Measurements from ENCODE around the gene ARID5B.

The ARID5B gene

DNA sequence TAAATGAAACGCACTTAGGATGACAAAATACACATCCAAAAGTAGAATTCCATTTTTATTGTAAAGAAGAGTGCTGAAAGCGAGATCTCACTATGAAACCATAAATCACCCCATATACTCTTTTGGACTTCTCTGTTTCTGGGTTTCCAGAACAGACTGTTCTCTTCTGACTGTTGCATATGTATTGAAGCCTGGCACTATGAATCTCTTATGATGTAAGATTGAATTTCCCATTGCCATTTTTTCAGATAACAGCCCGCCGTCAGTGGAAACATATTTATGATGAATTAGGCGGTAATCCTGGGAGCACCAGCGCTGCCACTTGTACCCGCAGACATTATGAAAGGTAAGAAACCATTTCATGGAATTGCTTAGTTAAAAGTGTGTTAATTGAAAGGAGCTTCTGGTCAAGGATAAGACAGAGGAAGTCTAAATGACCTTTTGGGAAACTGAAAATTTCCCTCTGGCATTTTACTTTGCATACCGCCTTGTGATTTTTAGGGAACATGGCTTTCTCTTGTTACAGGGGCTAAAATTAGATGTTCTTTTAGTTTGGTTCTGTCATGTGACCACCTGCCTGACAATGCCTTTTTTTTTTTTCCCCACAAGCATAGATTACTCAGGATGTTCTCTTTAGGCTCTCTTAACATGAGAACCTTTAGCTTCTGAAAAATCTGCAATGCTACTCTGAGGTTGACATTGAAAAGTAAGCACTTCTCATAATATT lies 168.1 kb downstream of the ARID5B start:
- in situ Hi-C loops (cut with HindIII; ENCODE audit: low sequenced_read_pairs), result no loop called here
- TF ChIP-seq, protein P1, sequence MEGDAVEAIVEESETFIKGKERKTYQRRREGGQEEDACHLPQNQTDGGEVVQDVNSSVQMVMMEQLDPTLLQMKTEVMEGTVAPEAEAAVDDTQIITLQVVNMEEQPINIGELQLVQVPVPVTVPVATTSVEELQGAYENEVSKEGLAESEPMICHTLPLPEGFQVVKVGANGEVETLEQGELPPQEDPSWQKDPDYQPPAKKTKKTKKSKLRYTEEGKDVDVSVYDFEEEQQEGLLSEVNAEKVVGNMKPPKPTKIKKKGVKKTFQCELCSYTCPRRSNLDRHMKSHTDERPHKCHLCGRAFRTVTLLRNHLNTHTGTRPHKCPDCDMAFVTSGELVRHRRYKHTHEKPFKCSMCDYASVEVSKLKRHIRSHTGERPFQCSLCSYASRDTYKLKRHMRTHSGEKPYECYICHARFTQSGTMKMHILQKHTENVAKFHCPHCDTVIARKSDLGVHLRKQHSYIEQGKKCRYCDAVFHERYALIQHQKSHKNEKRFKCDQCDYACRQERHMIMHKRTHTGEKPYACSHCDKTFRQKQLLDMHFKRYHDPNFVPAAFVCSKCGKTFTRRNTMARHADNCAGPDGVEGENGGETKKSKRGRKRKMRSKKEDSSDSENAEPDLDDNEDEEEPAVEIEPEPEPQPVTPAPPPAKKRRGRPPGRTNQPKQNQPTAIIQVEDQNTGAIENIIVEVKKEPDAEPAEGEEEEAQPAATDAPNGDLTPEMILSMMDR (IDR thresholded peaks at IDR 0.05; ENCODE audit: low read depth, low read length, missing control alignments), result no peak
- DNase-seq (ENCODE audit: low read depth), result no peak
- H3K4me3 ChIP-seq (ENCODE audit: low read depth, low read length), result no peak overlapping the region

DNA sequence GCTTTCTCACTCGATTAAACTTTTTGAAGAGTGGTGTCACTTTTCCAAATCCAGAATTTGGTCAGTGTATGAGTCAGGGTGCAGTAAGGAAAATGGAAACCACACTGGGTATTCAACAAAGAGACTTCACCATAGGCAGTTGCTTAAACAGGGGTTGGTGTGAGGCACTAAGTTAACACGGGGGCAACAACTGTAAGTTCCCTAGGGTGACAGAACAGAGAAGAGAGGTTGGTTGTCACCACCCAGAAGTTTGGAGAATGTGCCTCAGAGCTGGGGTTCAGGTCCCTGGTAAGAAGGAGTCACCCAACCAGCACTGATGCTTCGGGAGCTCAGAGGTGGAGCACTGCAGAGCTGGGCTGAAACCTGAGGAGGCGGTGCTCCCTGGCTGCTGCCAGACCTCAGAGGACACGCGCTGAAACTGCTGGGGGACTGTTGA lies 170.4 kb downstream of the ARID5B start:
- DNase-seq (ENCODE audit: low read depth), result peak; percentile 42
- TF ChIP-seq, protein P1 (IDR thresholded peaks at IDR 0.05; ENCODE audit: low read depth, low read length, missing control alignments), result no peak
- in situ Hi-C loops (cut with HindIII; ENCODE audit: low sequenced_read_pairs), result no loop called here
- no peak overlapping the region for H3K4me3 ChIP-seq (ENCODE audit: low read depth, low read length)

DNA sequence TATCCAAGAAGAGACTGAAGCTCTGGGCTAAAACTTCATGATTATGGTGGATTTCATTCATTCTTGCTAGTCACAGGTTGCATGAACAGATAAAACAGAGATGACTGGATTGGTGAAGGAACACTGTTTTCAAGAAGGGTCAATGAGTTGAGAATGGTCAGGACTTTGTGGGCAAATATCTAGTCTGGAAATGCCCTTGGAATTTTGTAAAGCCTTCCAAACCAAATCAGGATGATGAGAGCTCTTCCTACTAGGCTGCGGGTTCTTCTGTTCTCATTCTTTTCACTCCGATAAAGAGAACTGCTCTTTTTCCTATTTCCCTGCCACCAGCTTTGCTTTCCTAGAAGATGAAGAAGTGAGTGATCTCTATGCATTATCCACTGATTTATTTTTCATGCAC lies 171.4 kb downstream of the ARID5B start:
- in situ Hi-C loops (cut with HindIII; ENCODE audit: low sequenced_read_pairs), result no loop called here
- TF ChIP-seq, protein P1 (IDR thresholded peaks at IDR 0.05; ENCODE audit: low read depth, low read length, missing control alignments), result no peak
- DNase-seq (ENCODE audit: low read depth), result no peak
- no peak overlapping the region for H3K4me3 ChIP-seq (ENCODE audit: low read depth, low read length)

DNA sequence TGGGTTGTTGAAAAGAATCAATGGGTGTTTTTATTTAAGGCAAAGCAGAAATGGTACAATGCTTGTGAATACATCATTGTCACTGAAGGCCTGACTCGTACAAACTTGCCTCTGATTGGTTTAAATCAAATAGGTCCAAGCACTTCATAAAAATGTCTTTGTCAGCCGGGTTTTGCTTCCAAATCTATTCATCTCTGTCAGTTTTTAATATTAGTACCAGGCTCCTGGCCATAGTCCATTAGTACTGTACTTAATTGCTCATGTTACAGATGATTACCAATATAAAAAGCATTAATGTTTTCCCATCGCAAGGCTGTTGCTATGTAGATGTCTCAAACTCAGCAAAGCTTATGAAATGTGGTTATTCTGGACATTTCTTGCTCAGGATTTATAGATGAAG lies 171.9 kb downstream of the ARID5B start:
- TF ChIP-seq, protein P1 (IDR thresholded peaks at IDR 0.05; ENCODE audit: low read depth, low read length, missing control alignments), result no peak
- in situ Hi-C loops (cut with HindIII; ENCODE audit: low sequenced_read_pairs), result no loop called here
- no peak for DNase-seq (ENCODE audit: low read depth)
- no peak overlapping the region for H3K4me3 ChIP-seq (ENCODE audit: low read depth, low read length)

DNA sequence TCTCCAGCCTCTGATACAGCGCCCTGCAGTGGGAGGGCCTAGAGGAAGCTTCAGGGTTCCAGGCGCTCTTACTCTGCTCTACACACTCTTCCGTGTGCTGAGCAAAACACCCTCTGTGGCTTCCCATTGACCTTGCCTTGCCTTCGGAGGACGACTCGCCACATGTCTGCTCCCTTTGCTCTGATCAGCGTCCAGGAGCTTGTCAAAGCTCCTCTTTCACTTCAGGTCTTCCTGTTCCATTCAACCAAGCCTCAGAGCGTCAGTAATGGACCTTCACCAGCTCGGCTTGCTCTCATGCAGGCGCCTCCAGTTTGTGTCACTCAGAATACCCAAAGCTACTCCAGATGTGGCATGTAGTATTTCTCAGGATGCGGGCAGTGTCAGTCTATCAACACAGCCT lies 173.9 kb downstream of the ARID5B start:
- DNase-seq (ENCODE audit: low read depth), result no peak
- in situ Hi-C loops (cut with HindIII; ENCODE audit: low sequenced_read_pairs), result no loop called here
- TF ChIP-seq, protein P1 (IDR thresholded peaks at IDR 0.05; ENCODE audit: low read depth, low read length, missing control alignments), result no peak
- H3K4me3 ChIP-seq (ENCODE audit: low read depth, low read length), result no peak overlapping the region

DNA sequence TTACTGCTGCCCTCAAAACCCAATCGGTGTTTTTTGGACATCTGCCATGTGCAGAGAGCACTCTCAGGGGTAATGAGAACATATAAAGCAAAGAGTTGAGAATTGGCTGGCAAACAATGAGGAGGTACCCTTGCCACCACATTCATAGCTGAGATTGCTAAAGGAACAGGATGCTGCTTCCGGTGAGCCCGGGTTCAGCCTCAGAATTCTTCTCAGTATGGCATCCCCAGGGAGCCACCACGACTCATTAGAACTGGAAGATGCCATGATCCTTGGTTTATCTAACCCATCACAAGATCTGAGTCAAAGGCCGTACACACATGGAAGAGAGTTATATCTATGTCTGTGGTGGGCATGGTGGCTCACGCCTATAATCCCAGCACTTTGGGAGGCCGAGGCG lies 174.4 kb downstream of the ARID5B start:
- in situ Hi-C loops (cut with HindIII; ENCODE audit: low sequenced_read_pairs), result no loop called here
- TF ChIP-seq, protein P1 (IDR thresholded peaks at IDR 0.05; ENCODE audit: low read depth, low read length, missing control alignments), result no peak
- no peak for DNase-seq (ENCODE audit: low read depth)
- no peak overlapping the region for H3K4me3 ChIP-seq (ENCODE audit: low read depth, low read length)

Measured in astrocyte of the cerebellum (primary cell).